IMR-90 (cell line): ENCODE results near the gene CLNK. TPM values are rescaled to one million over a fixed set of nuclear protein-coding genes. Genes with fewer than 3 reads are reported as not detected.

Source experiments
- ATAC-seq: fragments of 200-7000 bp; cut with Tn5 transposase; 2 replicates; pipeline ENCODE4 v1.9.1; 2020; ENCODE audit warnings: low read depth, mild to moderate bottlenecking, moderate library complexity
- BruUV-seq: library from RNA; stranded (reverse); fragments of 400-500 nt; replicated peaks from 2 replicates; lab custom pipeline; 2021; lab: Mats Ljungman, UMichigan
- CTCF ChIA-PET: fragments of 300-600 bp; formaldehyde crosslinking; extraction: SDS; loops from one replicate; lab custom pipeline; 2021; ENCODE audit warnings: antibody characterized with exemption; lab: Yijun Ruan, JAX
- POLR2A ChIA-PET: fragments of 300-600 bp; sonication (Branson Sonifier 250); formaldehyde crosslinking; loops from one replicate; lab custom pipeline; 2022; ENCODE audit warnings: antibody characterized with exemption; ENCODE audit not compliant: unreplicated experiment; lab: Charles Lee
- DNase-seq: peaks from one replicate; pipeline ENCODE4 v3.0.0; 2013
- H2AFZ ChIP-seq: replicated peaks from 2 replicates; pipeline ENCODE3; 2013; ENCODE audit warnings: low read length, mild to moderate bottlenecking; ENCODE audit not compliant: poor library complexity
- H2AK5ac ChIP-seq: 2 replicates; pipeline ENCODE4 v1.6.1; 2013; ENCODE audit warnings: low read depth, low read length, inconsistent platforms
- H2AK9ac ChIP-seq: replicated peaks from 2 replicates; pipeline ENCODE3; 2013; ENCODE audit warnings: mild to moderate bottlenecking, low read depth, low read length, moderate library complexity; ENCODE audit not compliant: poor library complexity
- H2BK120ac ChIP-seq: 2 replicates; pipeline ENCODE4 v1.6.1; 2013; ENCODE audit warnings: low read depth, low read length, inconsistent platforms
- H2BK15ac ChIP-seq: 3 replicates; pipeline ENCODE4 v1.6.1; 2013; ENCODE audit warnings: low read depth, low read length, inconsistent platforms
- H2BK20ac ChIP-seq: 2 replicates; pipeline ENCODE4 v1.6.1; 2013; ENCODE audit warnings: low read depth, mild to moderate bottlenecking, inconsistent platforms, low read length, moderate library complexity
- H2BK5ac ChIP-seq: 2 replicates; pipeline ENCODE4 v1.6.1; 2013; ENCODE audit warnings: mild to moderate bottlenecking, low read depth, low read length, inconsistent platforms; ENCODE audit not compliant: poor library complexity, severe bottlenecking
- H3K14ac ChIP-seq: replicated peaks from 2 replicates; pipeline ENCODE4 v1.6.1; 2013; ENCODE audit warnings: low read depth, low read length, inconsistent platforms
- H3K18ac ChIP-seq: 2 replicates; pipeline ENCODE4 v1.6.1; 2013; ENCODE audit warnings: low read depth, low read length, control low read depth
- H3K23ac ChIP-seq: 2 replicates; pipeline ENCODE4 v1.6.1; 2013; ENCODE audit warnings: low read depth, low read length, inconsistent platforms
- H3K27ac ChIP-seq: 2 replicates; pipeline ENCODE4 v1.5.1; 2013; ENCODE audit warnings: mild to moderate bottlenecking, control low read depth, low read length; ENCODE audit not compliant: insufficient read depth
- H3K27me3 ChIP-seq: 2 replicates; pipeline ENCODE4 v1.6.1; 2013; ENCODE audit warnings: low read length; ENCODE audit not compliant: control insufficient read depth, insufficient read depth
- H3K36me3 ChIP-seq: 2 replicates; pipeline ENCODE4 v1.6.1; 2013; ENCODE audit warnings: low read length, mixed read lengths; ENCODE audit not compliant: control insufficient read depth, insufficient read depth
- H3K4ac ChIP-seq: 2 replicates; pipeline ENCODE4 v1.6.1; 2013; ENCODE audit warnings: low read depth, low read length, inconsistent platforms
- H3K4me1 ChIP-seq: 2 replicates; pipeline ENCODE4 v1.6.1; 2013; ENCODE audit warnings: low read length, mixed read lengths; ENCODE audit not compliant: control insufficient read depth, insufficient read depth
- H3K4me2 ChIP-seq: 2 replicates; pipeline ENCODE4 v1.6.1; 2013; ENCODE audit warnings: low read depth, mild to moderate bottlenecking, control low read depth, low read length, moderate library complexity
- H3K4me3 ChIP-seq: 2 replicates; pipeline ENCODE4 v1.5.1; 2013; ENCODE audit warnings: low read depth, mild to moderate bottlenecking, control low read depth, low read length, moderate library complexity; ENCODE audit not compliant: insufficient read depth
- H3K56ac ChIP-seq: 2 replicates; pipeline ENCODE4 v1.6.1; 2013; ENCODE audit warnings: low read length, inconsistent platforms; ENCODE audit not compliant: insufficient read depth; ENCODE audit errors: extremely low read depth
- H3K79me1 ChIP-seq, 2 experiments: 2 replicates each; pipeline ENCODE4 v1.6.1; 2013; ENCODE audit warnings: low read length in 2 of 2, inconsistent platforms in 1 of 2, low read depth in 1 of 2
- H3K9ac ChIP-seq: 2 replicates; pipeline ENCODE4 v1.6.1; 2013; ENCODE audit warnings: low read depth, low read length, control low read depth
- H3K9me1 ChIP-seq: 2 replicates; pipeline ENCODE4 v1.6.1; 2013; ENCODE audit warnings: low read length, inconsistent platforms; ENCODE audit not compliant: insufficient read depth
- H3K9me3 ChIP-seq: 2 replicates; pipeline ENCODE4 v1.6.1; 2013; ENCODE audit warnings: low read length; ENCODE audit not compliant: control insufficient read depth, insufficient read depth
- H4K20me1 ChIP-seq: 2 replicates; pipeline ENCODE4 v1.6.1; 2013; ENCODE audit warnings: low read length, inconsistent platforms; ENCODE audit not compliant: insufficient read depth
- H4K5ac ChIP-seq: 2 replicates; pipeline ENCODE4 v1.6.1; 2013; ENCODE audit warnings: mild to moderate bottlenecking, low read depth, low read length, control low read depth
- H4K8ac ChIP-seq, 2 experiments: 2 replicates each; pipeline ENCODE4 v1.6.1; 2013; ENCODE audit warnings: low read depth in 2 of 2, low read length in 2 of 2, control low read depth in 1 of 2, inconsistent platforms in 1 of 2
- H4K91ac ChIP-seq: 2 replicates; pipeline ENCODE4 v1.6.1; 2013; ENCODE audit warnings: low read depth, low read length, inconsistent platforms; ENCODE audit not compliant: insufficient read depth
- POLR2A ChIP-seq: IDR thresholded peaks from 2 replicates; pipeline ENCODE4 v1.6.1; 2012; ENCODE audit warnings: mild to moderate bottlenecking, low read depth, low read length
- RAD21 ChIP-seq: IDR thresholded peaks from 2 replicates; pipeline ENCODE4 v1.6.1; 2012; ENCODE audit warnings: low read length, improper control_type of control experiment
- WGBS, 2 experiments: methylation state at CpG; one replicate each; pipeline versions ENCODE4 v1.1.5 to v1.1.7; 2013; ENCODE audit warnings: missing lambda C conversion rate in 2 of 2; ENCODE audit not compliant: insufficient read length in 1 of 2; ENCODE audit errors: extremely low coverage in 2 of 2; 5-methylcytosine and 5-hydroxymethylcytosine counted together
- dilution Hi-C: fragments of 300-500 bp; cut with HindIII; formaldehyde crosslinking; loops from one replicate; pipeline ENCODE4 v1.14.3; 2018; ENCODE audit warnings: low sequenced_read_pairs; ENCODE audit not compliant: unreplicated experiment
- in situ Hi-C: fragments of 300-500 bp; cut with MboI; formaldehyde crosslinking; loops from 3 replicates; pipeline ENCODE4 v1.14.3; 2019; ENCODE audit warnings: low sequenced_read_pairs, inconsistent platforms, mixed read lengths
- intact Hi-C: fragments of 100-400 bp; cut with micrococcal nuclease; formaldehyde crosslinking; loops from 2 replicates; pipeline ENCODE4 v1.10.0; 2022
- polyA plus RNA-seq, 3 experiments: library from polyadenylated mRNA; depleted of rRNA; stranded (reverse); fragments of >200 nt; gene quantifications; 2 replicates each; pipeline ENCODE4 v1.2.3, GENCODE V29; 2012; ENCODE audit warnings: low replicate concordance in 1 of 3
- total RNA-seq: library from RNA; depleted of rRNA; stranded (reverse); fragments of >200 nt; gene quantifications from 2 replicates; pipeline ENCODE4 v1.2.3, GENCODE V29; 2012
- TF ChIP-seq, protein P1 (sequence below): conservative IDR thresholded peaks from 2 replicates; pipeline ENCODE4 v1.5.1; 2012; ENCODE audit warnings: mild to moderate bottlenecking, low read depth, low read length, improper control_type of control experiment

Gene CLNK
- total and polyA plus RNA-seq, 2 of the 4 experiments (the other 2 are of a cell fraction) = not detected

DNA sequence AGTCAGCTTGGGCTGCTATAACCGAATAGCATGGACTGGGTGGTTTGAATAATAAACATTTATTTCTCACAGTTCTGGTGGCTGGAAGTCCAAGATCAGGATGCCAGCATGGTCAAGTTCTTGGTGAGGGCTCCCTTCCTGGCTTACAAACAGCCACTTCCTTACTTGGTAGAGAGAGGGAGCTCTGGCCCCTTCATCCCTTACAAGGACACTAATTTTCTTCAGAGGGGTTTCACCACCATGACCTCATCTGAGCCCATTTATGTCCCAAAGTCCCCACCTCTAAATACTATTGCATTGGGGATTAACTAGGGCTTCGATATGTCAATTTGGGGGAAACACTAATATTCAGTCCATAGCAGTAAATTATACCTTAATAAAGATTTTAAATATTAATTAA, 61.8 kb downstream of the CLNK start:
- dilution Hi-C loops = no loop called here
- POLR2A ChIA-PET = no interaction called here
- H3K79me1 ChIP-seq = no peaks in the 10 kb centered on the region

More for the DNA sequence above, 61.8 kb downstream of the CLNK start:
- Histone ChIP-seq H2BK15ac (no peak overlapping the region), H2BK5ac (no peak overlapping the region), H3K4me1 (peaks cover 3% of the 10 kb centered on the region; the same call in 1 of the 2 replicates), H3K18ac (no peak overlapping the region), H3K23ac (no peak overlapping the region), H4K91ac (no peak overlapping the region), H3K9me1 (no peaks in the 10 kb centered on the region; the same call in 1 of the 2 replicates), H3K36me3 (no peaks in the 10 kb centered on the region), H3K14ac (no peak overlapping the region), H4K20me1 (no peaks in the 10 kb centered on the region), H2BK20ac (peak overlapping the region; percentile 53; the same call in 1 of the 2 replicates), H3K27me3 (peaks cover 11% of the 10 kb centered on the region; the same call in 1 of the 2 replicates), H2AK9ac (no peak overlapping the region), H3K4ac (no peak overlapping the region), H2AFZ (no peak overlapping the region), H2BK120ac (peak overlapping the region; percentile 56; the same call in 1 of the 2 replicates), H3K4me3 (no peak overlapping the region), H4K5ac (no peak overlapping the region), H3K9ac (no peak overlapping the region), H3K9me3 (no peaks in the 10 kb centered on the region), H4K8ac (no peak overlapping the region), H3K4me2 (no peak overlapping the region), H3K56ac (no peak overlapping the region), H3K27ac (no peak overlapping the region), H2AK5ac (no peak overlapping the region)
- TF ChIP-seq, protein P1, sequence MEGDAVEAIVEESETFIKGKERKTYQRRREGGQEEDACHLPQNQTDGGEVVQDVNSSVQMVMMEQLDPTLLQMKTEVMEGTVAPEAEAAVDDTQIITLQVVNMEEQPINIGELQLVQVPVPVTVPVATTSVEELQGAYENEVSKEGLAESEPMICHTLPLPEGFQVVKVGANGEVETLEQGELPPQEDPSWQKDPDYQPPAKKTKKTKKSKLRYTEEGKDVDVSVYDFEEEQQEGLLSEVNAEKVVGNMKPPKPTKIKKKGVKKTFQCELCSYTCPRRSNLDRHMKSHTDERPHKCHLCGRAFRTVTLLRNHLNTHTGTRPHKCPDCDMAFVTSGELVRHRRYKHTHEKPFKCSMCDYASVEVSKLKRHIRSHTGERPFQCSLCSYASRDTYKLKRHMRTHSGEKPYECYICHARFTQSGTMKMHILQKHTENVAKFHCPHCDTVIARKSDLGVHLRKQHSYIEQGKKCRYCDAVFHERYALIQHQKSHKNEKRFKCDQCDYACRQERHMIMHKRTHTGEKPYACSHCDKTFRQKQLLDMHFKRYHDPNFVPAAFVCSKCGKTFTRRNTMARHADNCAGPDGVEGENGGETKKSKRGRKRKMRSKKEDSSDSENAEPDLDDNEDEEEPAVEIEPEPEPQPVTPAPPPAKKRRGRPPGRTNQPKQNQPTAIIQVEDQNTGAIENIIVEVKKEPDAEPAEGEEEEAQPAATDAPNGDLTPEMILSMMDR = 0 out of 2 replicates have a peak, but pooled peaks have one; percentile 15
- TF ChIP-seq RAD21 (peak; percentile 21; the same call in 1 of the 2 replicates), POLR2A (no peak)
- no TSS peak for BruUV-seq
- WGBS, 2 experiments = no CpG with 5 or more reads among the region's 2 CpGs
- no peak for ATAC-seq
- DNase-seq = no peak
- intact Hi-C loops (no loop called here), in situ Hi-C loops (no loop called here)
- CTCF ChIA-PET = interaction anchor here (1.0 to 1.4 kb wide), 2 partner anchors 13 to 34 kb away, joined by 3 read pairs; no protein-coding TSS in a partner anchor
